Retinal pigment epithelial cell (primary cell): ENCODE data around the gene GCGR.

Source experiments
- DNase-seq: peaks from one replicate; pipeline ENCODE4 v3.0.0-alpha.2; 2010; ENCODE audit warnings: low read depth
- H3K4me3 ChIP-seq: 2 replicates; pipeline ENCODE4 v1.5.1; 2011; ENCODE audit warnings: mild to moderate bottlenecking, low read length, control low read depth, moderate library complexity
- CTCF ChIP-seq: conservative IDR thresholded peaks from 2 replicates; pipeline ENCODE4 v1.5.1; 2011; ENCODE audit warnings: low read depth, low read length, control low read depth, inconsistent platforms

GCGR gene

DNA sequence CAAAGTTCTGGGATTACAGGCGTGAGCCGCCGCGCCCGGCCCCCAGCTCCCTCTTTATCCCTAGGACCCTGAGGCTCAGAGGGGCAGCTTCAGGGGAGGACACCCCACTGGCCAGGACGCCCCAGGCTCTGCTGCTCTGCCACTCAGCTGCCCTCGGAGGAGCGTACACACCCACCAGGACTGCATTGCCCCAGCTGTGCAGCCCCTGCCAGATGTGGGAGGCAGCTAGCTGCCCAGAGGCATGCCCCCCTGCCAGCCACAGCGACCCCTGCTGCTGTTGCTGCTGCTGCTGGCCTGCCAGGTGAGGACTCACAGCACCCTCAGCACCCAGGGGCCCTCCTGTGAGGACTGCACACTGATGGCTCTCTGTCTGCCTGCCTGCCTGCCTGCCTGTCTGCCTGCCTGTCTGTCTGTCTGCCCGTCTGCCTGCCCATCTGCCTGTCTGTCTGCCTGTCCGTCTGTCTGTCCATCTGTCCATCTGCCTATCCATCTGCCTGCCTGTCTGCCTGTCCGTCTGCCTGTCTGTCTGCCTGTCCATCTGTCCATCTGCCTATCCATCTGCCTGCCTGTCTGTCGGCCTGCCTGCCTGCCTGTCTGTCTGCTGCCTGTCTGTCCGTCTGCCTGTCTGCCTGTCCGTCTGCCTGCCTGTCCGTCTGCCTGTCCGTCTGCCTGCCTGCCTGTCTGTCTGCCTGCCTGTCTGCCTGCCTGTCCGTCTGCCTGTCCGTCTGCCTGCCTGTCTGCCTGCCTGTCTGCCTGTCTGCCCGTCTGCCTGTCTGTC is 5.0 kb downstream of the GCGR start:
- no peak for DNase-seq
- peak; percentile 21 for TF ChIP-seq CTCF
- no peak overlapping the region for H3K4me3 ChIP-seq

DNA sequence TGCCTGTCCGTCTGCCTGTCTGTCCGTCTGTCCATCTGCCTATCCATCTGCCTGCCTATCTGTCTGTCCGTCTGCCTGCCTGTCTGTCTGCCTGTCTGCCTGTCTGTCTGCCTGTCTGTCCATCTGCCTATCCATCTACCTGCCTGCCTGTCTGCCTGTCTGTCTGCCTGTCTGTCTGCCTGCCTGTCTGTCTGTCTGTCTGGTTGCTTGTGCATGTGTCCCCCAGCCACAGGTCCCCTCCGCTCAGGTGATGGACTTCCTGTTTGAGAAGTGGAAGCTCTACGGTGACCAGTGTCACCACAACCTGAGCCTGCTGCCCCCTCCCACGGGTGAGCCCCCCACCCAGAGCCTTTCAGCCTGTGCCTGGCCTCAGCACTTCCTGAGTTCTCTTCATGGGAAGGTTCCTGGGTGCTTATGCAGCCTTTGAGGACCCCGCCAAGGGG is 5.6 kb downstream of the GCGR start:
- DNase-seq = no peak
- no peak for TF ChIP-seq CTCF
- H3K4me3 ChIP-seq = no peak overlapping the region

- DNase-seq = no peak
Observed at GRCh38 chr17:81810476-81810875, 6.5 kb downstream of the GCGR start.

DNA sequence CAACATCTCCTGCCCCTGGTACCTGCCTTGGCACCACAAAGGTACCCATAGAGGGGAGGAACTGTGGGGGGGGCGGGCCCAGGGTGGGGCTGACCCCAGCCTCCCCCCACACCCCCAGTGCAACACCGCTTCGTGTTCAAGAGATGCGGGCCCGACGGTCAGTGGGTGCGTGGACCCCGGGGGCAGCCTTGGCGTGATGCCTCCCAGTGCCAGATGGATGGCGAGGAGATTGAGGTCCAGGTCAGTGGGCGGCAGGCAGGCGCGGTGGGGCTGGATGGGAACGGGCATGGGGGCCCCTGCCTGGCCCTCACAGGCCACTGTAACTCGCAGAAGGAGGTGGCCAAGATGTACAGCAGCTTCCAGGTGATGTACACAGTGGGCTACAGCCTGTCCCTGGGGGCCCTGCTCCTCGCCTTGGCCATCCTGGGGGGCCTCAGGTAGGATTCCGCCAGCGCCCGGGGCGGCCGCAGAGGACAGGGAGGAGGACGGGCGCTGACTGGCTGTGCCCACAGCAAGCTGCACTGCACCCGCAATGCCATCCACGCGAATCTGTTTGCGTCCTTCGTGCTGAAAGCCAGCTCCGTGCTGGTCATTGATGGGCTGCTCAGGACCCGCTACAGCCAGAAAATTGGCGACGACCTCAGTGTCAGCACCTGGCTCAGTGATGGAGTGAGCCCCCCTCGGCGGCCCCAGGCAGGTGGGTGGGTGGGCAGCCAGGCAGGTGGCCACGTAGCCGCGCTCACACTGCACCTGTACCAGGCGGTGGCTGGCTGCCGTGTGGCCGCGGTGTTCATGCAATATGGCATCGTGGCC is 7.1 kb downstream of the GCGR start:
- no peak for DNase-seq
- H3K4me3 ChIP-seq = no peak overlapping the region
- no peak for TF ChIP-seq CTCF

More at GRCh38 chr17:81810476-81810875, 6.5 kb downstream of the GCGR start:
- H3K4me3 ChIP-seq = no peak overlapping the region
- TF ChIP-seq CTCF = no peak

DNA sequence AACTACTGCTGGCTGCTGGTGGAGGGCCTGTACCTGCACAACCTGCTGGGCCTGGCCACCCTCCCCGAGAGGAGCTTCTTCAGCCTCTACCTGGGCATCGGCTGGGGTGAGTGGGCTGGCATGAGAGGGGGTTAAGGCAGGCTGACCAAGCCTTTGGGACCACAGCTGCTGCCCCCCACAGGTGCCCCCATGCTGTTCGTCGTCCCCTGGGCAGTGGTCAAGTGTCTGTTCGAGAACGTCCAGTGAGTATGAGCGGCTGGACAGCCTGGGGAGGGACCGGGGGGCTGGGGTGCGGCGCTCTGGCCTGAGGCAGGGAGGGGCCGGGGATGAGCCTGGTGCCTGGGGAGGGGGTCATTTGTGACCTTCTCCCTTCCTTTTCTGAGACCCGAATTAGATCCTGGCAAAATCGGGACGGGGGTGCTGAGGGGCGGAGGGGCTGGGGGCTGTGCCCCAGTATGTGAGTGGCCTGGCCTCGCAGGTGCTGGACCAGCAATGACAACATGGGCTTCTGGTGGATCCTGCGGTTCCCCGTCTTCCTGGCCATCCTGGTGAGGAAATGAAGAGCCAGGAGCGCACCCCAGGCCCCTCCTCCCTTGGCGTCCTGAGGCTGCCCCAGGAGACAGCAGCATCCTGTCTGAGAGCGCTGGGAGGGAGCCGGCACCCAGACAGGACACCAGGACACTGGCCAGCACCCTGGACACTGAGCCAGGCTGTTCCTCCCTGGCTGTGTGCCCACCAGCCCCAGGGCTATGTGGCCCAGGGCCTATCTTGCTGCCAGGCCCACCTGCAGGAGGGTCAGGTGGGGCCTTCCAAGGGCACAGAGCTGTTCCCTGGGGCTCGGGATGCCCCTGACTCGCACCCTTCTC is 8.0 kb downstream of the GCGR start:
- DNase-seq = no peak
- no peak overlapping the region for H3K4me3 ChIP-seq
- no peak for TF ChIP-seq CTCF

- no peak for DNase-seq
- no peak overlapping the region for H3K4me3 ChIP-seq
- TF ChIP-seq CTCF = no peak
Observed at GRCh38 chr17:81812571-81813370, 8.8 kb downstream of the GCGR start.
